Astrocyte (in vitro differentiated cells and primary cell): ENCODE data around the gene DAP3. TPM values are rescaled to one million over a fixed set of nuclear protein-coding genes. Genes with fewer than 3 reads are reported as not detected.
"Not testable (repeated sequence)": the region's sequence is repeated elsewhere in the genome, so short reads cannot be mapped to it uniquely, and the experiment has no call there.

ENCODE experiments used
- DNase-seq: peaks from one replicate; pipeline ENCODE4 v3.0.0-alpha.2; 2010; ENCODE audit warnings: low read depth
- FAIRE-seq: peaks from 2 replicates; lab custom pipeline; 2011; peaks lifted over from hg19 to GRCh38; lab: Jason Lieb, UNC
- H2AFZ ChIP-seq: 2 replicates; pipeline ENCODE4 v1.6.0; 2012; ENCODE audit warnings: low read depth, low read length, inconsistent platforms
- H3K27ac ChIP-seq: 2 replicates; pipeline ENCODE4 v1.5.1; 2011; ENCODE audit warnings: low read depth, low read length, inconsistent platforms
- H3K27me3 ChIP-seq: 2 replicates; pipeline ENCODE4 v1.6.0; 2011; ENCODE audit warnings: low read length, inconsistent platforms; ENCODE audit not compliant: insufficient read depth
- H3K36me3 ChIP-seq: 2 replicates; pipeline ENCODE4 v1.5.1; 2011; ENCODE audit warnings: low read length, inconsistent platforms; ENCODE audit not compliant: insufficient read depth
- H3K4me1 ChIP-seq: 2 replicates; pipeline ENCODE4 v1.5.1; 2011; ENCODE audit warnings: low read length, inconsistent platforms; ENCODE audit not compliant: insufficient read depth
- H3K4me2 ChIP-seq: 2 replicates; pipeline ENCODE4 v1.6.0; 2012; ENCODE audit warnings: low read length, inconsistent platforms
- H3K4me3 ChIP-seq: 2 replicates; pipeline ENCODE4 v1.5.1; 2011; ENCODE audit warnings: low read depth, mild to moderate bottlenecking, low read length, inconsistent platforms; ENCODE audit not compliant: insufficient read depth
- H3K79me2 ChIP-seq: 2 replicates; pipeline ENCODE4 v1.6.0; 2012; ENCODE audit warnings: mild to moderate bottlenecking, low read length, inconsistent platforms; ENCODE audit not compliant: insufficient read depth
- H3K9ac ChIP-seq: 2 replicates; pipeline ENCODE4 v1.6.0; 2012; ENCODE audit warnings: mild to moderate bottlenecking, low read length, inconsistent platforms
- H3K9me3 ChIP-seq: 2 replicates; pipeline ENCODE4 v1.5.1; 2012; ENCODE audit warnings: low read depth, mild to moderate bottlenecking, low read length, inconsistent platforms; ENCODE audit not compliant: insufficient read depth
- H4K20me1 ChIP-seq: 2 replicates; pipeline ENCODE4 v1.6.0; 2012; ENCODE audit warnings: low read length, inconsistent platforms; ENCODE audit not compliant: insufficient read depth
- H3K27ac Mint-ChIP-seq: one replicate; pipeline ENCODE4 v1.8.0; 2021; ENCODE audit warnings: mild to moderate bottlenecking, mixed read lengths; ENCODE audit not compliant: unreplicated experiment
- H3K27me3 Mint-ChIP-seq: one replicate; pipeline ENCODE4 v1.8.0; 2021; ENCODE audit warnings: low read depth, mixed read lengths; ENCODE audit not compliant: unreplicated experiment
- H3K36me3 Mint-ChIP-seq: one replicate; pipeline ENCODE4 v1.8.0; 2021; ENCODE audit warnings: low read depth, mixed read lengths; ENCODE audit not compliant: unreplicated experiment
- H3K4me1 Mint-ChIP-seq: one replicate; pipeline ENCODE4 v1.8.0; 2021; ENCODE audit warnings: low read depth, mixed read lengths; ENCODE audit not compliant: unreplicated experiment
- H3K4me3 Mint-ChIP-seq: one replicate; pipeline ENCODE4 v1.8.0; 2021; ENCODE audit warnings: mild to moderate bottlenecking, moderate library complexity, mixed read lengths; ENCODE audit not compliant: unreplicated experiment
- H3K9me3 Mint-ChIP-seq: one replicate; pipeline ENCODE4 v1.8.0; 2021; ENCODE audit warnings: mild to moderate bottlenecking, mixed read lengths; ENCODE audit not compliant: unreplicated experiment
- CTCF ChIP-seq: IDR thresholded peaks from 2 replicates; pipeline ENCODE4 v1.5.1; 2011; ENCODE audit warnings: low read depth, mild to moderate bottlenecking, inconsistent platforms, low read length, moderate library complexity; ENCODE audit not compliant: insufficient read depth
- EZH2 ChIP-seq: IDR thresholded peaks from 2 replicates; pipeline ENCODE4 v1.6.1; 2012; ENCODE audit warnings: mild to moderate bottlenecking, low read length, inconsistent platforms; ENCODE audit not compliant: insufficient read depth
- total RNA-seq: library from RNA; stranded (reverse); gene quantifications from 2 replicates; pipeline ENCODE4 v1.2.1, GENCODE V29; 2021

The DAP3 gene
- total RNA-seq, 1 donor from 2014 or later, result 108 TPM

- H4K20me1 ChIP-seq, result peaks cover 37% of the 10 kb centered on the region
- H3K4me3 Mint-ChIP-seq, result no peak overlapping the region
- FAIRE-seq (no peak), DNase-seq (no peak)
- no peaks in the 10 kb centered on the region for H3K9me3 ChIP-seq
- H3K27me3 Mint-ChIP-seq, result no peaks in the 10 kb centered on the region
- no peak overlapping the region for H3K27ac Mint-ChIP-seq
- peaks cover 59% of the 10 kb centered on the region for H3K79me2 ChIP-seq
- H3K4me1 ChIP-seq, result peaks cover 6% of the 10 kb centered on the region
- no peak overlapping the region for H3K4me3 ChIP-seq
- H3K4me1 Mint-ChIP-seq, result peaks cover 5% of the 10 kb centered on the region
- H3K4me2 ChIP-seq, result no peak overlapping the region
- no peaks in the 10 kb centered on the region for H3K9me3 Mint-ChIP-seq
- no peak overlapping the region for H2AFZ ChIP-seq
- TF ChIP-seq EZH2 (no peak), CTCF (no peak)
- H3K27ac ChIP-seq, result no peak overlapping the region
- H3K27me3 ChIP-seq, result no peaks in the 10 kb centered on the region
- H3K9ac ChIP-seq, result no peak overlapping the region
- no peaks in the 10 kb centered on the region for H3K36me3 ChIP-seq
- H3K36me3 Mint-ChIP-seq, result peaks cover 4% of the 10 kb centered on the region
These were observed 20.5 kb downstream of the DAP3 start for GRCh38 chr1:155709391-155709790.

DNA sequence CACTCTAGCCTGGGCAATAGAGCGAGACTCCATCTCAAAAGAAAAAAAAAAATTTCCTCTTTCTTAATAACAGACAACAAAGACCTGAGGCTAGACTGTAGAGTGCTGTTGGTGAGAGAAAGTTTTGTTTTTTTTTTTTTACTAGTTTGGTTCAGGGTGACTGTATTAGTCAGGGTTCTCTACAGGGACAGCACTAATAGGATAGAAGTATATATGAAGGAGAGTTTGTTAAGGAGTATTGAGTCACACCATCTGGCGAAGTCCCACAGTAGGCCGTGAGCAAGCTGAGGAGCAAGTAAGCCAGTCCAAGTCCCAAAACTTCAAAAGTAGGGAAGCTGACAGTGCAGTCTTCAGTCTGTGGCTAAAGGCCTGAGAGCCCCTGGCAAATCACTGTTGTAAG, 22.6 kb downstream of the DAP3 start:
- not testable (repeated sequence) for H3K27ac Mint-ChIP-seq, H3K36me3 Mint-ChIP-seq

GRCh38 chr1:155712636-155713035, 23.7 kb downstream of the DAP3 start:
- H3K36me3 Mint-ChIP-seq, result peaks cover 10% of the 10 kb centered on the region
- not testable (repeated sequence) for H3K4me1 ChIP-seq, H2AFZ ChIP-seq, H3K27ac ChIP-seq, H3K36me3 ChIP-seq, H3K4me1 Mint-ChIP-seq, H3K9me3 Mint-ChIP-seq, H3K4me3 Mint-ChIP-seq, FAIRE-seq, H3K9ac ChIP-seq, H3K4me2 ChIP-seq, H3K9me3 ChIP-seq, H3K27me3 Mint-ChIP-seq, H3K4me3 ChIP-seq, H3K27ac Mint-ChIP-seq, DNase-seq, H3K27me3 ChIP-seq
- TF ChIP-seq CTCF, result peak; percentile 14
- H4K20me1 ChIP-seq, result peaks cover 30% of the 10 kb centered on the region
- peaks cover 33% of the 10 kb centered on the region for H3K79me2 ChIP-seq

More for the DNA sequence above, 22.6 kb downstream of the DAP3 start:
- H3K9ac ChIP-seq, H3K36me3 ChIP-seq, H3K27ac ChIP-seq, H3K9me3 Mint-ChIP-seq, H3K4me1 Mint-ChIP-seq, H3K4me3 Mint-ChIP-seq, H3K27me3 ChIP-seq, H3K4me3 ChIP-seq, DNase-seq, H3K4me1 ChIP-seq, H2AFZ ChIP-seq, FAIRE-seq, H3K27me3 Mint-ChIP-seq, H3K9me3 ChIP-seq, H3K4me2 ChIP-seq: not testable (repeated sequence)
- peaks cover 43% of the 10 kb centered on the region for H3K79me2 ChIP-seq
- H4K20me1 ChIP-seq, result peaks cover 29% of the 10 kb centered on the region
